ENCODE results near the gene RPL9. TPM values are rescaled to one million over a fixed set of nuclear protein-coding genes. Genes with fewer than 3 reads are reported as not detected.
"Not testable (repeated sequence)": the region's sequence is repeated elsewhere in the genome, so short reads cannot be mapped to it uniquely, and the experiment has no call there.

RPL9 gene
- polyA plus RNA-seq, 2 donors, result 1,586 to 1,928 TPM

GRCh38 chr4:39467464-39467863, 8.7 kb upstream of the RPL9 start:
- Histone ChIP-seq H3K9me3 (ENCODE audit: control insufficient read depth in 2 of 2, insufficient read depth in 1 of 2, low read depth in 1 of 2, low read length in 1 of 2) (no peaks in the 10 kb centered on the region), H3K27me3 (ENCODE audit: control insufficient read depth in 1 of 2, insufficient read depth in 2 of 2, low read length in 2 of 2) (no peaks in the 10 kb centered on the region), H3K36me3 (ENCODE audit: control insufficient read depth in 2 of 2, insufficient read depth in 2 of 2, low read length in 1 of 2) (peaks cover 0 to 2% of the 10 kb centered on the region in 2 donors), H3K4me1 (ENCODE audit: control insufficient read depth in 2 of 2, insufficient read depth in 2 of 2, low read length in 1 of 2) (no peaks in the 10 kb centered on the region), H3K4me3 (ENCODE audit: low read depth in 1 of 2, low read length in 2 of 2) (no peak overlapping the region), H3K27ac (ENCODE audit: low read depth in 2 of 2, low read length in 1 of 2) (no peak overlapping the region)
- WGBS, 2 donors, result 82 to 85% methylated on average over 4 of the region's 4 CpGs

GRCh38 chr4:39466747-39467146, 8.0 kb upstream of the RPL9 start:
- peaks cover 0 to 2% of the 10 kb centered on the region in 2 donors for H3K36me3 ChIP-seq (ENCODE audit: control insufficient read depth in 2 of 2, insufficient read depth in 2 of 2, low read length in 1 of 2)

GRCh38 chr4:39464886-39465501, 6.3 kb upstream of the RPL9 start:
- Histone ChIP-seq H3K9me3 (ENCODE audit: control insufficient read depth in 2 of 2, insufficient read depth in 1 of 2, low read depth in 1 of 2, low read length in 1 of 2) (no peaks in the 10 kb centered on the region), H3K4me3 (ENCODE audit: low read depth in 1 of 2, low read length in 2 of 2) (no peak overlapping the region), H3K27ac (ENCODE audit: low read depth in 2 of 2, low read length in 1 of 2) (no peak overlapping the region), H3K27me3 (ENCODE audit: control insufficient read depth in 1 of 2, insufficient read depth in 2 of 2, low read length in 2 of 2) (no peaks in the 10 kb centered on the region), H3K4me1 (ENCODE audit: control insufficient read depth in 2 of 2, insufficient read depth in 2 of 2, low read length in 1 of 2) (no peaks in the 10 kb centered on the region), H3K36me3 (ENCODE audit: control insufficient read depth in 2 of 2, insufficient read depth in 2 of 2, low read length in 1 of 2) (peaks cover 0 to 2% of the 10 kb centered on the region in 2 donors)
- 47 to 56% methylated on average over 2 of the region's 2 CpGs for WGBS, 2 donors

More at GRCh38 chr4:39466747-39467146, 8.0 kb upstream of the RPL9 start:
- peak overlapping the region in 1 of 2 donors; percentile 58 for H3K27ac ChIP-seq (ENCODE audit: low read depth in 2 of 2, low read length in 1 of 2)
- no peak overlapping the region for H3K4me3 ChIP-seq (ENCODE audit: low read depth in 1 of 2, low read length in 2 of 2)
- H3K9me3 ChIP-seq (ENCODE audit: control insufficient read depth in 2 of 2, insufficient read depth in 1 of 2, low read depth in 1 of 2, low read length in 1 of 2), result no peaks in the 10 kb centered on the region
- no peaks in the 10 kb centered on the region for H3K4me1 ChIP-seq (ENCODE audit: control insufficient read depth in 2 of 2, insufficient read depth in 2 of 2, low read length in 1 of 2)
- 31 to 38% methylated on average over 4 of the region's 4 CpGs for WGBS, 2 donors
- H3K27me3 ChIP-seq (ENCODE audit: control insufficient read depth in 1 of 2, insufficient read depth in 2 of 2, low read length in 2 of 2), result no peaks in the 10 kb centered on the region

GRCh38 chr4:39458161-39458504, 589 bp downstream of the RPL9 start:
- H3K9me3 ChIP-seq (ENCODE audit: control insufficient read depth in 2 of 2, insufficient read depth in 1 of 2, low read depth in 1 of 2, low read length in 1 of 2); H3K4me1 ChIP-seq (ENCODE audit: control insufficient read depth in 2 of 2, insufficient read depth in 2 of 2, low read length in 1 of 2); H3K27me3 ChIP-seq (ENCODE audit: control insufficient read depth in 1 of 2, insufficient read depth in 2 of 2, low read length in 2 of 2): not testable (repeated sequence)
- peak overlapping the region; percentile 90 to 95 for H3K27ac ChIP-seq (ENCODE audit: low read depth in 2 of 2, low read length in 1 of 2)
- H3K36me3 ChIP-seq (ENCODE audit: control insufficient read depth in 2 of 2, insufficient read depth in 2 of 2, low read length in 1 of 2), result peaks cover 4 to 11% of the 10 kb centered on the region in 2 donors
- 1% methylated on average over 13 of the region's 13 CpGs for WGBS, 2 donors
- peak overlapping the region; percentile 80 to 90 for H3K4me3 ChIP-seq (ENCODE audit: low read depth in 1 of 2, low read length in 2 of 2)

- Histone ChIP-seq H3K4me3 (ENCODE audit: low read depth in 1 of 2, low read length in 2 of 2) (peak overlapping the region in 1 of 2 donors; percentile 90), H3K4me1 (ENCODE audit: control insufficient read depth in 2 of 2, insufficient read depth in 2 of 2, low read length in 1 of 2) (no peaks in the 10 kb centered on the region)
Observed at GRCh38 chr4:39456946-39457763, 1.6 kb downstream of the RPL9 start.

GRCh38 chr4:39455486-39455885, 3.2 kb downstream of the RPL9 start:
- H3K36me3 ChIP-seq (ENCODE audit: control insufficient read depth in 2 of 2, insufficient read depth in 2 of 2, low read length in 1 of 2), result peaks cover 10 to 18% of the 10 kb centered on the region in 2 donors
- no peaks in the 10 kb centered on the region for H3K9me3 ChIP-seq (ENCODE audit: control insufficient read depth in 2 of 2, insufficient read depth in 1 of 2, low read depth in 1 of 2, low read length in 1 of 2)
- 91% methylated on average over 6 of the region's 6 CpGs for WGBS, 2 donors
- no peaks in the 10 kb centered on the region for H3K4me1 ChIP-seq (ENCODE audit: control insufficient read depth in 2 of 2, insufficient read depth in 2 of 2, low read length in 1 of 2)
- no peaks in the 10 kb centered on the region for H3K27me3 ChIP-seq (ENCODE audit: control insufficient read depth in 1 of 2, insufficient read depth in 2 of 2, low read length in 2 of 2)
- no peak overlapping the region for H3K27ac ChIP-seq (ENCODE audit: low read depth in 2 of 2, low read length in 1 of 2)
- H3K4me3 ChIP-seq (ENCODE audit: low read depth in 1 of 2, low read length in 2 of 2), result no peak overlapping the region

More at GRCh38 chr4:39456946-39457763, 1.6 kb downstream of the RPL9 start:
- H3K27me3 ChIP-seq (ENCODE audit: control insufficient read depth in 1 of 2, insufficient read depth in 2 of 2, low read length in 2 of 2), result no peaks in the 10 kb centered on the region
- peaks cover 7 to 11% of the 10 kb centered on the region in 2 donors for H3K36me3 ChIP-seq (ENCODE audit: control insufficient read depth in 2 of 2, insufficient read depth in 2 of 2, low read length in 1 of 2)
- H3K9me3 ChIP-seq (ENCODE audit: control insufficient read depth in 2 of 2, insufficient read depth in 1 of 2, low read depth in 1 of 2, low read length in 1 of 2), result no peaks in the 10 kb centered on the region
- WGBS, 2 donors, result 63 to 64% methylated on average over 10 of the region's 10 CpGs
- no peak overlapping the region for H3K27ac ChIP-seq (ENCODE audit: low read depth in 2 of 2, low read length in 1 of 2)

- H3K4me3 ChIP-seq (ENCODE audit: low read depth in 1 of 2, low read length in 2 of 2), result no peak overlapping the region
- no peaks in the 10 kb centered on the region for H3K9me3 ChIP-seq (ENCODE audit: control insufficient read depth in 2 of 2, insufficient read depth in 1 of 2, low read depth in 1 of 2, low read length in 1 of 2)
- H3K36me3 ChIP-seq (ENCODE audit: control insufficient read depth in 2 of 2, insufficient read depth in 2 of 2, low read length in 1 of 2), result peaks cover 10 to 18% of the 10 kb centered on the region in 2 donors
- no peaks in the 10 kb centered on the region for H3K27me3 ChIP-seq (ENCODE audit: control insufficient read depth in 1 of 2, insufficient read depth in 2 of 2, low read length in 2 of 2)
- H3K27ac ChIP-seq (ENCODE audit: low read depth in 2 of 2, low read length in 1 of 2), result no peak overlapping the region
- 78 to 79% methylated on average over 2 of the region's 2 CpGs for WGBS, 2 donors
- H3K4me1 ChIP-seq (ENCODE audit: control insufficient read depth in 2 of 2, insufficient read depth in 2 of 2, low read length in 1 of 2), result no peaks in the 10 kb centered on the region
Observed at GRCh38 chr4:39453738-39454137, 5.0 kb downstream of the RPL9 start.

GRCh38 chr4:39452860-39453587, 5.7 kb downstream of the RPL9 start:
- peaks cover 10 to 18% of the 10 kb centered on the region in 2 donors for H3K36me3 ChIP-seq (ENCODE audit: control insufficient read depth in 2 of 2, insufficient read depth in 2 of 2, low read length in 1 of 2)
- H3K9me3 ChIP-seq (ENCODE audit: control insufficient read depth in 2 of 2, insufficient read depth in 1 of 2, low read depth in 1 of 2, low read length in 1 of 2), result no peaks in the 10 kb centered on the region
- 84 to 87% methylated on average over 11 of the region's 11 CpGs for WGBS, 2 donors
- no peak overlapping the region for H3K27ac ChIP-seq (ENCODE audit: low read depth in 2 of 2, low read length in 1 of 2)
- no peak overlapping the region for H3K4me3 ChIP-seq (ENCODE audit: low read depth in 1 of 2, low read length in 2 of 2)
- H3K27me3 ChIP-seq (ENCODE audit: control insufficient read depth in 1 of 2, insufficient read depth in 2 of 2, low read length in 2 of 2), result no peaks in the 10 kb centered on the region
- no peaks in the 10 kb centered on the region for H3K4me1 ChIP-seq (ENCODE audit: control insufficient read depth in 2 of 2, insufficient read depth in 2 of 2, low read length in 1 of 2)

GRCh38 chr4:39452153-39452859, 6.4 kb downstream of the RPL9 start:
- Histone ChIP-seq H3K4me3 (ENCODE audit: low read depth in 1 of 2, low read length in 2 of 2) (no peak overlapping the region), H3K9me3 (ENCODE audit: control insufficient read depth in 2 of 2, insufficient read depth in 1 of 2, low read depth in 1 of 2, low read length in 1 of 2) (no peaks in the 10 kb centered on the region), H3K4me1 (ENCODE audit: control insufficient read depth in 2 of 2, insufficient read depth in 2 of 2, low read length in 1 of 2) (peaks cover 0 to under 1% of the 10 kb centered on the region in 2 donors), H3K27ac (ENCODE audit: low read depth in 2 of 2, low read length in 1 of 2) (no peak overlapping the region), H3K36me3 (ENCODE audit: control insufficient read depth in 2 of 2, insufficient read depth in 2 of 2, low read length in 1 of 2) (peaks cover 10 to 18% of the 10 kb centered on the region in 2 donors), H3K27me3 (ENCODE audit: control insufficient read depth in 1 of 2, insufficient read depth in 2 of 2, low read length in 2 of 2) (no peaks in the 10 kb centered on the region)
- WGBS, 2 donors, result 87% methylated on average over 6 of the region's 6 CpGs
